HL-60 (cell line): Measurements from ENCODE around the gene COMMD2.

Experiments used
- POLR2AphosphoS5 ChIP-seq: IDR thresholded peaks from 2 replicates; pipeline ENCODE4 v1.6.1; 2012; ENCODE audit warnings: low read depth
- TF ChIP-seq, protein P1 (sequence below): IDR thresholded peaks from one replicate; pipeline ENCODE4 v1.5.1; 2011; ENCODE audit warnings: low read length, control low read depth, inconsistent platforms; ENCODE audit not compliant: insufficient read depth
- TF ChIP-seq, protein P2 (sequence below): IDR thresholded peaks from 2 replicates; pipeline ENCODE4 v1.6.1; 2012; ENCODE audit warnings: low read depth; ENCODE audit not compliant: insufficient replicate concordance

GRCh38 chr3:149723781-149724180 is 28.5 kb downstream of the COMMD2 start:
- TF ChIP-seq, protein P1, sequence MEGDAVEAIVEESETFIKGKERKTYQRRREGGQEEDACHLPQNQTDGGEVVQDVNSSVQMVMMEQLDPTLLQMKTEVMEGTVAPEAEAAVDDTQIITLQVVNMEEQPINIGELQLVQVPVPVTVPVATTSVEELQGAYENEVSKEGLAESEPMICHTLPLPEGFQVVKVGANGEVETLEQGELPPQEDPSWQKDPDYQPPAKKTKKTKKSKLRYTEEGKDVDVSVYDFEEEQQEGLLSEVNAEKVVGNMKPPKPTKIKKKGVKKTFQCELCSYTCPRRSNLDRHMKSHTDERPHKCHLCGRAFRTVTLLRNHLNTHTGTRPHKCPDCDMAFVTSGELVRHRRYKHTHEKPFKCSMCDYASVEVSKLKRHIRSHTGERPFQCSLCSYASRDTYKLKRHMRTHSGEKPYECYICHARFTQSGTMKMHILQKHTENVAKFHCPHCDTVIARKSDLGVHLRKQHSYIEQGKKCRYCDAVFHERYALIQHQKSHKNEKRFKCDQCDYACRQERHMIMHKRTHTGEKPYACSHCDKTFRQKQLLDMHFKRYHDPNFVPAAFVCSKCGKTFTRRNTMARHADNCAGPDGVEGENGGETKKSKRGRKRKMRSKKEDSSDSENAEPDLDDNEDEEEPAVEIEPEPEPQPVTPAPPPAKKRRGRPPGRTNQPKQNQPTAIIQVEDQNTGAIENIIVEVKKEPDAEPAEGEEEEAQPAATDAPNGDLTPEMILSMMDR = no peak
- TF ChIP-seq POLR2AphosphoS5 = no peak
- TF ChIP-seq, protein P2, sequence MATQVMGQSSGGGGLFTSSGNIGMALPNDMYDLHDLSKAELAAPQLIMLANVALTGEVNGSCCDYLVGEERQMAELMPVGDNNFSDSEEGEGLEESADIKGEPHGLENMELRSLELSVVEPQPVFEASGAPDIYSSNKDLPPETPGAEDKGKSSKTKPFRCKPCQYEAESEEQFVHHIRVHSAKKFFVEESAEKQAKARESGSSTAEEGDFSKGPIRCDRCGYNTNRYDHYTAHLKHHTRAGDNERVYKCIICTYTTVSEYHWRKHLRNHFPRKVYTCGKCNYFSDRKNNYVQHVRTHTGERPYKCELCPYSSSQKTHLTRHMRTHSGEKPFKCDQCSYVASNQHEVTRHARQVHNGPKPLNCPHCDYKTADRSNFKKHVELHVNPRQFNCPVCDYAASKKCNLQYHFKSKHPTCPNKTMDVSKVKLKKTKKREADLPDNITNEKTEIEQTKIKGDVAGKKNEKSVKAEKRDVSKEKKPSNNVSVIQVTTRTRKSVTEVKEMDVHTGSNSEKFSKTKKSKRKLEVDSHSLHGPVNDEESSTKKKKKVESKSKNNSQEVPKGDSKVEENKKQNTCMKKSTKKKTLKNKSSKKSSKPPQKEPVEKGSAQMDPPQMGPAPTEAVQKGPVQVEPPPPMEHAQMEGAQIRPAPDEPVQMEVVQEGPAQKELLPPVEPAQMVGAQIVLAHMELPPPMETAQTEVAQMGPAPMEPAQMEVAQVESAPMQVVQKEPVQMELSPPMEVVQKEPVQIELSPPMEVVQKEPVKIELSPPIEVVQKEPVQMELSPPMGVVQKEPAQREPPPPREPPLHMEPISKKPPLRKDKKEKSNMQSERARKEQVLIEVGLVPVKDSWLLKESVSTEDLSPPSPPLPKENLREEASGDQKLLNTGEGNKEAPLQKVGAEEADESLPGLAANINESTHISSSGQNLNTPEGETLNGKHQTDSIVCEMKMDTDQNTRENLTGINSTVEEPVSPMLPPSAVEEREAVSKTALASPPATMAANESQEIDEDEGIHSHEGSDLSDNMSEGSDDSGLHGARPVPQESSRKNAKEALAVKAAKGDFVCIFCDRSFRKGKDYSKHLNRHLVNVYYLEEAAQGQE = no peak
